Glutamatergic neuron (in vitro differentiated cells): ENCODE measurements around the gene USP3. TPM values are rescaled to one million over a fixed set of nuclear protein-coding genes. Genes with fewer than 3 reads are reported as not detected.

Source experiments
- DNase-seq: peaks from one replicate; pipeline ENCODE4 v3.0.0; 2022
- H3K27ac Mint-ChIP-seq: one replicate; pipeline ENCODE4 v1.8.0; 2020; ENCODE audit warnings: mild to moderate bottlenecking, mixed read lengths, inconsistent platforms; ENCODE audit not compliant: unreplicated experiment
- H3K27me3 Mint-ChIP-seq: one replicate; pipeline ENCODE4 v1.8.0; 2020; ENCODE audit warnings: mild to moderate bottlenecking, moderate library complexity, mixed read lengths, inconsistent platforms; ENCODE audit not compliant: unreplicated experiment
- H3K36me3 Mint-ChIP-seq: one replicate; pipeline ENCODE4 v1.8.0; 2020; ENCODE audit warnings: mild to moderate bottlenecking, mixed read lengths, inconsistent platforms; ENCODE audit not compliant: unreplicated experiment
- H3K4me1 Mint-ChIP-seq: one replicate; pipeline ENCODE4 v1.8.0; 2020; ENCODE audit warnings: mild to moderate bottlenecking, low read depth, mixed read lengths, inconsistent platforms; ENCODE audit not compliant: unreplicated experiment
- H3K4me3 Mint-ChIP-seq: one replicate; pipeline ENCODE4 v1.8.0; 2020; ENCODE audit warnings: mild to moderate bottlenecking, mixed read lengths, inconsistent platforms; ENCODE audit not compliant: unreplicated experiment
- H3K9me3 Mint-ChIP-seq: one replicate; pipeline ENCODE4 v1.8.0; 2020; ENCODE audit warnings: mild to moderate bottlenecking, moderate library complexity, mixed read lengths, inconsistent platforms; ENCODE audit not compliant: unreplicated experiment
- CTCF ChIP-seq: fragments of 200-600 bp; sonication (generic); IDR thresholded peaks from one replicate; pipeline ENCODE4 v1.5.0; 2021; ENCODE audit not compliant: partially characterized antibody, unreplicated experiment
- total RNA-seq: library from RNA; stranded (reverse); fragmentation: NEBNext Ultra II Directional; extraction: Animal tissue kit (Norgen Biotek cat#: 25700); gene quantifications from one replicate; pipeline ENCODE4 v1.2.1, GENCODE V29; 2021; ENCODE audit not compliant: unreplicated experiment

The USP3 gene
- total RNA-seq, 1 donor from 2014 or later: 50.9 TPM

- Mint-ChIP-seq H3K27ac (peak overlapping the region; percentile 77), H3K9me3 (peaks cover 9% of the 10 kb centered on the region), H3K27me3 (peaks cover 26% of the 10 kb centered on the region), H3K36me3 (no peaks in the 10 kb centered on the region), H3K4me3 (peak overlapping the region; percentile 91), H3K4me1 (peaks cover 26% of the 10 kb centered on the region)
- DNase-seq: peak; percentile 64
- peak; percentile 15 for TF ChIP-seq CTCF
Measured at GRCh38 chr15:63504979-63505841, 817 bp downstream of the USP3 start.

- Mint-ChIP-seq H3K4me1 (peaks cover 27% of the 10 kb centered on the region), H3K4me3 (peak overlapping the region; percentile 91), H3K36me3 (no peaks in the 10 kb centered on the region), H3K27ac (peak overlapping the region; percentile 77), H3K27me3 (peaks cover 21% of the 10 kb centered on the region), H3K9me3 (peaks cover 9% of the 10 kb centered on the region)
- TF ChIP-seq CTCF: no peak
- DNase-seq: no peak
Measured at GRCh38 chr15:63505842-63506222, 1.4 kb downstream of the USP3 start.

- no peaks in the 10 kb centered on the region for H3K36me3 Mint-ChIP-seq
- DNase-seq: no peak
- peaks cover 9% of the 10 kb centered on the region for H3K9me3 Mint-ChIP-seq
- peak overlapping the region; percentile 31 for H3K27ac Mint-ChIP-seq
- H3K4me1 Mint-ChIP-seq: peaks cover 28% of the 10 kb centered on the region
- no peak for TF ChIP-seq CTCF
- peak overlapping the region; percentile 91 for H3K4me3 Mint-ChIP-seq
- H3K27me3 Mint-ChIP-seq: peaks cover 20% of the 10 kb centered on the region
Measured at GRCh38 chr15:63506537-63507035, 2.2 kb downstream of the USP3 start.

- TF ChIP-seq CTCF: no peak
- no peak for DNase-seq
- H3K27me3 Mint-ChIP-seq: peaks cover 10% of the 10 kb centered on the region
- H3K36me3 Mint-ChIP-seq: no peaks in the 10 kb centered on the region
- H3K9me3 Mint-ChIP-seq: peaks cover 5% of the 10 kb centered on the region
- no peak overlapping the region for H3K4me3 Mint-ChIP-seq
- H3K27ac Mint-ChIP-seq: no peak overlapping the region
- peaks cover 16% of the 10 kb centered on the region for H3K4me1 Mint-ChIP-seq
Measured at GRCh38 chr15:63507878-63508818, 3.8 kb downstream of the USP3 start.
